CD4-positive, alpha-beta T cell (primary cell): ENCODE results near the gene AMT. TPM values are rescaled to one million over a fixed set of nuclear protein-coding genes. Genes with fewer than 3 reads are reported as not detected.
"Not testable (repeated sequence)": the region's sequence is repeated elsewhere in the genome, so short reads cannot be mapped to it uniquely, and the experiment has no call there.

Source experiments
- ATAC-seq: fragments of 200-7000 bp; cut with Tn5 transposase; one replicate; pipeline ENCODE4 v1.10.0; 2022; ENCODE audit warnings: mild to moderate bottlenecking; ENCODE audit not compliant: poor library complexity
- CTCF ChIA-PET: fragments of 350-600 bp; sonication (Branson Sonifier 250); formaldehyde crosslinking; loops from one replicate; lab custom pipeline; 2021; ENCODE audit warnings: antibody characterized with exemption, inconsistent platforms; lab: Charles Lee
- POLR2A ChIA-PET: fragments of 350-600 bp; sonication (Branson Sonifier 250); formaldehyde crosslinking; loops from one replicate; lab custom pipeline; 2021; ENCODE audit warnings: antibody characterized with exemption, inconsistent platforms; lab: Charles Lee
- DNase-seq, 14 experiments: peaks; one replicate each; pipeline ENCODE4 v3.0.0-alpha.2; 2013 to 2020; ENCODE audit warnings: mixed read lengths in 2 of 14
- H3K27ac ChIP-seq, 2 donors: one replicate each; pipeline versions ENCODE4 v1.5.1 to v1.7.0; 2013; ENCODE audit warnings: low read length in 2 of 2, low read depth in 1 of 2, mild to moderate bottlenecking in 1 of 2
- H3K27me3 ChIP-seq, 2 experiments: 1 replicate in 1 of 2; 2 replicates in 1 of 2; pipeline versions ENCODE4 v1.6.1 to v1.7.0; 2013; ENCODE audit warnings: low read length in 2 of 2, control low read depth in 1 of 2, mild to moderate bottlenecking in 1 of 2, moderate library complexity in 1 of 2; ENCODE audit not compliant: insufficient read depth in 2 of 2, control insufficient read depth in 1 of 2
- H3K36me3 ChIP-seq: one replicate; pipeline ENCODE4 v1.6.1; 2013; ENCODE audit warnings: low read length, control low read depth; ENCODE audit not compliant: insufficient read depth
- H3K4me1 ChIP-seq: one replicate; pipeline ENCODE4 v1.6.1; 2013; ENCODE audit warnings: low read length, control low read depth; ENCODE audit not compliant: insufficient read depth
- H3K4me3 ChIP-seq: one replicate; pipeline ENCODE4 v1.5.1; 2013; ENCODE audit warnings: mild to moderate bottlenecking, low read length, moderate library complexity
- H3K9me3 ChIP-seq, 2 experiments: 1 replicate in 1 of 2; 2 replicates in 1 of 2; pipeline versions ENCODE4 v1.6.1 to v1.7.0; 2013; ENCODE audit warnings: low read length in 2 of 2, mild to moderate bottlenecking in 2 of 2, control low read depth in 1 of 2, moderate library complexity in 1 of 2; ENCODE audit not compliant: control insufficient read depth in 1 of 2, insufficient read depth in 1 of 2
- H3K27ac Mint-ChIP-seq: one replicate; pipeline ENCODE4 v1.8.0; 2020; ENCODE audit warnings: mixed read lengths
- H3K27me3 Mint-ChIP-seq: one replicate; pipeline ENCODE4 v1.8.0; 2021; ENCODE audit warnings: mixed read lengths
- H3K36me3 Mint-ChIP-seq: one replicate; pipeline ENCODE4 v1.8.0; 2021; ENCODE audit warnings: low read depth, mixed read lengths
- H3K4me1 Mint-ChIP-seq: one replicate; pipeline ENCODE4 v1.8.0; 2021; ENCODE audit warnings: low read depth, mixed read lengths
- H3K4me3 Mint-ChIP-seq: one replicate; pipeline ENCODE4 v1.8.0; 2020; ENCODE audit warnings: mild to moderate bottlenecking, mixed read lengths
- H3K9me3 Mint-ChIP-seq: one replicate; pipeline ENCODE4 v1.8.0; 2020; ENCODE audit warnings: mixed read lengths
- intact Hi-C, 2 experiments: fragments of 100-400 bp; cut with DNase I in 1 of 2; cut with micrococcal nuclease in 1 of 2; formaldehyde crosslinking; loops; one replicate each; pipeline versions ENCODE4 v1.15.1 to v1.9.0; 2023 to 2025; cut with DNase I, micrococcal nuclease
- total RNA-seq, 174 experiments: library from RNA in 2 of 174; stranded (reverse) in 2 of 174; gene quantifications; one replicate each; pipeline ENCODE4 v1.2.3 and lab custom pipeline; 2021 to 2026
- TF ChIP-seq, protein P1 (sequence below): fragments of 200-600 bp; IDR thresholded peaks from one replicate; pipeline ENCODE4 v1.8.0; 2022; ENCODE audit warnings: antibody characterized with exemption, mild to moderate bottlenecking

The AMT gene
- total RNA-seq, 2 experiments from 2014 or later = 10.5 to 12.7 TPM

DNA sequence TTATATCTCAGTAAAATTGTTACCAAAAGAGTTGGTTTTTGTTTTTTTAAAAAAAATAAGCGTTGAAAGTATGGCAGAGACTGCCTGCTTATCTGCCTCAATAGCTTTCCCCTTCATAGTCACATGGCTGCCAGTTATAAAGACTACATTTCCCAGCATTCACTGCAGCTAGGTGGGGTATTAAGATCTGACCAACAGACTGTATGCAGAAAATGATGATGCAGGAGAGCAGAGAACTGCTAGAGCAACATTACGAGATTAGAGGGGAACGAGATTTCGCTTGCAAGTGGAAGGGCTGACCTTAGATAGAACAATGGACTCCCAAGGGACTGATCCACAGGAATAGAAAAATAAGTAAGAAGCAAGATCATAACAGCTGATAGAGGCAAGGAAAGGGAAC lies 24.8 kb downstream of the AMT start:
- peak overlapping the region; percentile 3 for H3K27ac Mint-ChIP-seq
- H3K9me3 Mint-ChIP-seq = no peaks in the 10 kb centered on the region
- CTCF ChIA-PET = no interaction called here
- TF ChIP-seq, protein P1, sequence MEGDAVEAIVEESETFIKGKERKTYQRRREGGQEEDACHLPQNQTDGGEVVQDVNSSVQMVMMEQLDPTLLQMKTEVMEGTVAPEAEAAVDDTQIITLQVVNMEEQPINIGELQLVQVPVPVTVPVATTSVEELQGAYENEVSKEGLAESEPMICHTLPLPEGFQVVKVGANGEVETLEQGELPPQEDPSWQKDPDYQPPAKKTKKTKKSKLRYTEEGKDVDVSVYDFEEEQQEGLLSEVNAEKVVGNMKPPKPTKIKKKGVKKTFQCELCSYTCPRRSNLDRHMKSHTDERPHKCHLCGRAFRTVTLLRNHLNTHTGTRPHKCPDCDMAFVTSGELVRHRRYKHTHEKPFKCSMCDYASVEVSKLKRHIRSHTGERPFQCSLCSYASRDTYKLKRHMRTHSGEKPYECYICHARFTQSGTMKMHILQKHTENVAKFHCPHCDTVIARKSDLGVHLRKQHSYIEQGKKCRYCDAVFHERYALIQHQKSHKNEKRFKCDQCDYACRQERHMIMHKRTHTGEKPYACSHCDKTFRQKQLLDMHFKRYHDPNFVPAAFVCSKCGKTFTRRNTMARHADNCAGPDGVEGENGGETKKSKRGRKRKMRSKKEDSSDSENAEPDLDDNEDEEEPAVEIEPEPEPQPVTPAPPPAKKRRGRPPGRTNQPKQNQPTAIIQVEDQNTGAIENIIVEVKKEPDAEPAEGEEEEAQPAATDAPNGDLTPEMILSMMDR = no peak
- H3K27ac ChIP-seq = no peak overlapping the region
- POLR2A ChIA-PET = interaction anchor here (1.1 kb wide), 1 partner anchor 57 kb away, joined by 6 read pairs; the partner anchor contains the start of gene USP4
- peaks cover 71% of the 10 kb centered on the region for H3K4me1 Mint-ChIP-seq
- no peak overlapping the region for H3K4me3 ChIP-seq
- H3K36me3 Mint-ChIP-seq = peaks cover 70% of the 10 kb centered on the region
- H3K9me3 ChIP-seq = no peaks in the 10 kb centered on the region
- intact Hi-C loops = no loop called here
- peak; percentile 46 for ATAC-seq
- H3K27me3 Mint-ChIP-seq = no peaks in the 10 kb centered on the region
- H3K4me3 Mint-ChIP-seq = no peak overlapping the region
- peaks cover 83% of the 10 kb centered on the region for H3K4me1 ChIP-seq
- H3K27me3 ChIP-seq = no peaks in the 10 kb centered on the region
- H3K36me3 ChIP-seq = peaks cover 36% of the 10 kb centered on the region
- DNase-seq = peak in 3 of 14 experiments; percentile 36 to 47 (median 36)

DNA sequence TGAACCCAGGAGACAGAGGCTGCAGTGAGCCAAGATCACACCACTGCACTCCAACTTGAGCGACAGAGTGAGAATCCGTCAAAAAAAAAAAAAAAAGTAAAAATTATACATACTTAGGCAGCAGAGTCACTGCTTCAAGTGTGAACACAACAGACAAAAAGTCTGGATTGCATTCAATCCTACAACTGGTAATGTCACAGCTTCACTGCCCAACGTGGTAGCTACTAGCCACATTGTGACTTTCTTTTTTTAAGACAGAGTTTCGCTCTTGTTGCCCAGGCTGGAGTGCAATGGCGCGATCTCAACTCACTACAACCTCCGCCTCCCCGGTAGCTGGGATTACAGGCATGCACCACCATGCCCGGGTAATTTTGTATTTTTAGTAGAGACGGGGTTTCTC lies 31.0 kb downstream of the AMT start:
- H3K9me3 Mint-ChIP-seq, H3K4me3 ChIP-seq, intact Hi-C loops, H3K4me3 Mint-ChIP-seq, H3K27me3 Mint-ChIP-seq, H3K27ac Mint-ChIP-seq, H3K27ac ChIP-seq, H3K9me3 ChIP-seq, ATAC-seq, H3K27me3 ChIP-seq, DNase-seq: not testable (repeated sequence)
- peaks cover 46% of the 10 kb centered on the region for H3K4me1 Mint-ChIP-seq
- peaks cover 52% of the 10 kb centered on the region for H3K36me3 Mint-ChIP-seq
- POLR2A ChIA-PET = interaction anchor here (0.6 kb wide), 1 partner anchor 58 kb away, joined by 4 read pairs; no protein-coding TSS in a partner anchor
- CTCF ChIA-PET = interaction anchor here (1.2 kb wide), 1 partner anchor 51 kb away, joined by 4 read pairs; no protein-coding TSS in a partner anchor
- peaks cover 21% of the 10 kb centered on the region for H3K36me3 ChIP-seq
- H3K4me1 ChIP-seq = peaks cover 78% of the 10 kb centered on the region

DNA sequence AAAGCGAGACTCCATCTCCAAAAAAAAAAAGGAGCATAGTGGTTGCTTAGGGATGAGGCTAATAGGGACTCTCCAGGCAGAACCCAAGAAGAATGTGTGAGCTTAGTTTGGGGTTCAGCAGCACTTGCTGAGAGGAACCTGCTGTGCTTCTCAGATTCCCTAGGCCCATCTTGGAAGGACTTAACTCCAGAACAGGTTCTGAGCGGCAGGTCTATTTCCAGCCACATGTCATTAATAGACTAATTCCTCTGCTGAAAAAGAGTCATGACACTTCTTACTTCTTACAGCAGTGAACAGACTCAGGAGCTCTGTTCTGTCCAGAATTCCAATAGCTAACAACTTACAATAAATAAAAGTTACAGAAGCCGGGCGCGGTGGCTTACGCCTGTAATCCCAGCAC lies 33.0 kb downstream of the AMT start:
- no peak for ATAC-seq
- H3K4me3 ChIP-seq = no peak overlapping the region
- H3K4me3 Mint-ChIP-seq = no peak overlapping the region
- H3K27me3 Mint-ChIP-seq = no peaks in the 10 kb centered on the region
- peaks cover 42% of the 10 kb centered on the region for H3K36me3 Mint-ChIP-seq
- DNase-seq = no peak
- H3K27me3 ChIP-seq = no peaks in the 10 kb centered on the region
- intact Hi-C loops = loop anchor here in 1 of 2 experiments (1.0 kb wide), 1 partner anchor 12 kb away; no protein-coding TSS in a partner anchor
- CTCF ChIA-PET = interaction anchor here (1.7 to 1.8 kb wide), 2 partner anchors 26 to 49 kb away, joined by 5 to 6 read pairs; partner anchors contain the start of gene USP4
- peaks cover 51% of the 10 kb centered on the region for H3K4me1 Mint-ChIP-seq
- H3K9me3 ChIP-seq = no peaks in the 10 kb centered on the region
- POLR2A ChIA-PET = interaction anchor here (1.4 kb wide), 1 partner anchor 22 kb away, joined by 5 read pairs; the partner anchor contains the start of genes RHOA and TCTA
- TF ChIP-seq, protein P1 = no peak
- H3K36me3 ChIP-seq = peaks cover 9% of the 10 kb centered on the region
- peaks cover 74% of the 10 kb centered on the region for H3K4me1 ChIP-seq
- H3K27ac Mint-ChIP-seq = peak overlapping the region; percentile 37
- no peaks in the 10 kb centered on the region for H3K9me3 Mint-ChIP-seq
- no peak overlapping the region for H3K27ac ChIP-seq
